RPMI7951 (cell line): ENCODE results near the gene PCDHGB1. TPM values are rescaled to one million over a fixed set of nuclear protein-coding genes. Genes with fewer than 3 reads are reported as not detected.
"Not testable (repeated sequence)": the region's sequence is repeated elsewhere in the genome, so short reads cannot be mapped to it uniquely, and the experiment has no call there.

Experiments used
- DNase-seq: peaks from one replicate; pipeline ENCODE4 v3.0.0-alpha.2; 2012; ENCODE audit warnings: low read depth
- total RNA-seq: library from RNA; depleted of rRNA; stranded (reverse); fragments of >200 nt; shearing (Covaris generic); gene quantifications from 2 replicates; pipeline ENCODE4 v1.2.3, GENCODE V29; 2014; rRNA removed

Gene PCDHGB1
- total RNA-seq, 1 experiment from 2014 or later: 10.6 TPM

- DNase-seq: peak; percentile 62
Observed at GRCh38 chr5:141382469-141383294, 32.8 kb downstream of the PCDHGB1 start, which contains the start of gene PCDHGA7. TSS of gene PCDHGA7 (plus strand) at chr5:141382742. CDS start at chr5:141382900, 158 bp downstream.

GRCh38 chr5:141383345-141383744 is 33.4 kb downstream of the PCDHGB1 start:
- no peak for DNase-seq

- DNase-seq: no peak
Observed at GRCh38 chr5:141384471-141385267, 34.8 kb downstream of the PCDHGB1 start.

DNA sequence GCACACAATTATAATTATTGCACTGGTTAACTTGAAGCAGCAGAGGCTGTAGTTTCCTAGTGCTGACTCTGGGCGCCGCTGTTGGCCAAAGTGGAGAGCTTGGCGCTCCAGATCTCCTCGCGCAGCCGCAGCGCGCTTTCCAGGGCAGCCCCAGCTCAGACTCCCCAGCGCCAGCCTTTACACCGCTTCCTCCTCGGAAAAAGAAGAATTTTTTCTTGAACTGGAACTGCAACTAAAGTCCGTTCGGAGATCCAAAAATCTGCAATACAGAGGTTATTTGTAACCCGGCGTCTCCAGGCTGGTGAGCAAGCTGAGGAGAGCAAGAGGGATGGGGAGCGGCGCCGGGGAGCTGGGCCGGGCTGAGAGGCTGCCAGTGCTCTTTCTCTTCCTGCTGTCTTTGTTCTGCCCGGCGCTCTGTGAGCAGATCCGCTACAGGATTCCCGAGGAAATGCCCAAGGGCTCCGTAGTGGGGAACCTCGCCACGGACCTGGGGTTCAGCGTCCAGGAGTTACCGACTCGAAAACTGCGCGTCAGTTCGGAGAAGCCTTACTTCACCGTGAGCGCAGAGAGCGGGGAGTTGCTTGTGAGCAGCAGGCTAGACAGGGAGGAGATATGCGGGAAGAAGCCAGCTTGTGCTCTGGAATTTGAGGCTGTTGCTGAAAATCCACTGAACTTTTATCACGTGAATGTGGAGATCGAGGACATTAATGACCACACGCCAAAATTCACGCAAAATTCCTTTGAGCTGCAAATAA is 37.8 kb downstream of the PCDHGB1 start, which contains the start of gene PCDHGB4:
Gene PCDHGB4 (plus strand): TSS at position 142 of the 755 bp plus-strand sequence. CDS start 187 bp downstream, at position 329.
- DNase-seq: peak; percentile 58

- DNase-seq: no peak
Observed at GRCh38 chr5:141388661-141389060, 38.8 kb downstream of the PCDHGB1 start.

- no peak for DNase-seq
Observed at GRCh38 chr5:141389153-141390042, 39.5 kb downstream of the PCDHGB1 start.

GRCh38 chr5:141392429-141393198 is 42.7 kb downstream of the PCDHGB1 start, which contains the start of gene PCDHGA8:
TSS of gene PCDHGA8 (plus strand) at chr5:141392633. CDS start at chr5:141392814, 181 bp downstream.
- no peak for DNase-seq

- DNase-seq: no peak
Observed at GRCh38 chr5:141393267-141393666, 43.4 kb downstream of the PCDHGB1 start.

DNA sequence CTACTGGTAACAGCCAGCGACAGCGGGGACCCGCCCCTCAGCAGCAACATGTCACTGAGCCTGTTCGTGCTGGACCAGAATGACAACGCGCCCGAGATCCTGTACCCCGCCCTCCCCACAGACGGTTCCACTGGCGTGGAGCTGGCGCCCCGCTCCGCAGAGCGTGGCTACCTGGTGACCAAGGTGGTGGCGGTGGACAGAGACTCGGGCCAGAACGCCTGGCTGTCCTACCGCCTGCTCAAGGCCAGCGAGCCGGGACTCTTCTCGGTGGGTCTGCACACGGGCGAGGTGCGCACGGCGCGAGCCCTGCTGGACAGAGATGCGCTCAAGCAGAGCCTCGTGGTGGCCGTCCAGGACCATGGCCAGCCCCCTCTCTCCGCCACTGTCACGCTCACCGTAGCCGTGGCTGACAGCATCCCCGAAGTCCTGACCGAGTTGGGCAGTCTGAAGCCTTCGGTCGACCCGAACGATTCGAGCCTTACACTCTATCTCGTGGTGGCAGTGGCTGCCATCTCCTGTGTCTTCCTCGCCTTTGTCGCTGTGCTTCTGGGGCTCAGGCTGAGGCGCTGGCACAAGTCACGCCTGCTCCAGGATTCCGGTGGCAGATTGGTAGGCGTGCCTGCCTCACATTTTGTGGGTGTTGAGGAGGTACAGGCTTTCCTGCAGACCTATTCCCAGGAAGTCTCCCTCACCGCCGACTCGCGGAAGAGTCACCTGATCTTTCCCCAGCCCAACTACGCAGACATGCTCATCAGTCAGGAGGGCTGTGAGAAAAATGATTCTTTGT is 44.7 kb downstream of the PCDHGB1 start:
- DNase-seq: not testable (repeated sequence)

DNA sequence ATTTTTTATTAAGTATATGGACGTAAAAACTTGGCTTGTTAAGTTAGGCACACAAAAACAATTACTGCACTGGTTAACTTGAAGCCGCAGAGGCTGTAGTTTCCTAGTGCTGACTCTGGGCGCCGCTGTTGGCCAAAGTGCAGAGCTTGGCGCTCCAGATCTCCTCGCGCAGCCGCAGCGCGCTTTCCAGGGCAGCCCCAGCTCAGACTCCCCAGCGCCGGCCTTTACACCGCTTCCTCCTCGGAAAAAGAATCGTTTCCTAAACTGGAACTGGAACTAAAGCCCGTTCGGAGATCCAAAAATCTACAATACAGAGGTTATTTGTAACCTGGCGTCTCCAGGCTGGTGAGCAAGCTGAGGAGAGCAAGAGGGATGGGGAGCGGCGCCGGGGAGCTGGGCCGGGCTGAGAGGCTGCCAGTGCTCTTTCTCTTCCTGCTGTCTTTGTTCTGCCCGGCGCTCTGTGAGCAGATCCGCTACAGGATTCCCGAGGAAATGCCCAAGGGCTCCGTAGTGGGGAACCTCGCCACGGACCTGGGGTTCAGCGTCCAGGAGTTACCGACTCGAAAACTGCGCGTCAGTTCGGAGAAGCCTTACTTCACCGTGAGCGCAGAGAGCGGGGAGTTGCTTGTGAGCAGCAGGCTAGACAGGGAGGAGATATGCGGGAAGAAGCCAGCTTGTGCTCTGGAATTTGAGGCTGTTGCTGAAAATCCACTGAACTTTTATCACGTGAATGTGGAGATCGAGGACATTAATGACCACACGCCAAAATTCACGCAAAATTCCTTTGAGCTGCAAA is 48.1 kb downstream of the PCDHGB1 start, which contains the start of gene PCDHGB5:
Gene PCDHGB5 (plus strand): TSS at position 192 of the 796 bp plus-strand sequence. CDS start 181 bp downstream, at position 373.
- peak; percentile 62 for DNase-seq

DNA sequence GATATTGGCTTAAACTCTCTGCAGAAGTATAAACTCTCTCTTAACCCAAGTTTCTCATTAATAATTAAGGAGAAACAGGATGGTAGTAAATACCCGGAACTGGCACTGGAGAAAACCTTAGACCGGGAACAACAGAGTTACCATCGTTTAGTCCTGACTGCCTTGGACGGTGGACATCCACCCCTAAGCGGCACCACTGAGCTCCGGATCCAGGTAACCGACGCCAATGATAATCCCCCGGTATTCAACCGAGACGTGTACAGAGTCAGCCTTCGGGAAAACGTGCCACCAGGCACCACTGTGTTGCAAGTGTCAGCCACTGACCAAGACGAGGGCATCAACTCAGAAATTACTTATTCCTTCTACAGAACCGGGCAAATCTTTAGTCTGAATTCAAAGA is 48.7 kb downstream of the PCDHGB1 start:
- DNase-seq: no peak

DNA sequence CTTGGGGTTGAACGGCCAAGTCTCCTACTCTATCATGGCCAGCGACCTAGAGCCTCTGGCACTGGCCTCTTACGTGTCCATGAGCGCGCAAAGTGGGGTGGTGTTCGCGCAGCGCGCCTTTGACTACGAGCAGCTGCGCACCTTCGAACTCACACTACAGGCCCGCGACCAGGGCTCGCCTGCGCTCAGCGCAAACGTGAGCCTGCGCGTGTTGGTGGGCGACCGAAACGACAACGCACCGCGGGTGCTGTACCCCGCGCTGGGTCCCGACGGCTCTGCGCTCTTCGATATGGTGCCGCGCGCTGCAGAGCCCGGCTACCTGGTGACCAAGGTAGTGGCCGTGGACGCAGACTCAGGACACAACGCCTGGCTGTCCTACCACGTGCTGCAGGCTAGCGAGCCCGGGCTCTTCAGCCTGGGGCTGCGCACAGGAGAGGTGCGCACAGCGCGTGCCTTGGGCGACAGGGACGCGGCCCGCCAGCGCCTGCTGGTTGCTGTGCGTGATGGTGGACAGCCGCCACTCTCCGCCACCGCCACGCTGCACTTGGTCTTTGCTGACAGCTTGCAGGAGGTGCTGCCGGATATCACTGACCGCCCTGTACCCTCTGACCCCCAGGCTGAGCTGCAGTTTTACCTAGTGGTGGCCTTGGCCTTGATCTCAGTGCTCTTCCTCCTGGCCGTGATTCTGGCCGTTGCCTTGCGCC is 49.8 kb downstream of the PCDHGB1 start:
- no peak for DNase-seq

Other genes with a start within 250 kb of the PCDHGB1 start
- 0.12 and 0.20 TPM in 2 replicates for gene PCDHB3, start 249.6 kb upstream of the PCDHGB1 start, total RNA-seq
- gene PCDHB4, start 228.3 kb upstream of the PCDHGB1 start, total RNA-seq: under 0.01 and 0.12 TPM in 2 replicates
- gene PCDHB5, start 214.9 kb upstream of the PCDHGB1 start, total RNA-seq: 0.59 and 0.60 TPM in 2 replicates
- gene PCDHB6, start 200.0 kb upstream of the PCDHGB1 start, total RNA-seq: 0.20 and 0.24 TPM in 2 replicates
- 0.39 and 0.48 TPM in 2 replicates for gene PCDHB7, start 177.5 kb upstream of the PCDHGB1 start, total RNA-seq
- gene PCDHB8, start 172.3 kb upstream of the PCDHGB1 start, total RNA-seq: 0.10 and 0.12 TPM in 2 replicates
- 2.0 and 2.1 TPM in 2 replicates for gene PCDHB16, start 167.7 kb upstream of the PCDHGB1 start, total RNA-seq
- gene PCDHB9, start 162.9 kb upstream of the PCDHGB1 start, total RNA-seq: 0.10 and 0.24 TPM in 2 replicates
- 0.60 and 0.78 TPM in 2 replicates for gene PCDHB10, start 157.7 kb upstream of the PCDHGB1 start, total RNA-seq
- gene PCDHB11, start 150.5 kb upstream of the PCDHGB1 start, total RNA-seq: 0.12 and 0.20 TPM in 2 replicates
- 0.36 and 0.88 TPM in 2 replicates for gene PCDHB12, start 141.4 kb upstream of the PCDHGB1 start, total RNA-seq
- gene PCDHB13, start 136.2 kb upstream of the PCDHGB1 start, total RNA-seq: 2.5 and 2.6 TPM in 2 replicates
- gene PCDHB14, start 126.8 kb upstream of the PCDHGB1 start, total RNA-seq: 0.72 and 0.88 TPM in 2 replicates
- gene PCDHB15, start 104.7 kb upstream of the PCDHGB1 start, total RNA-seq: 1.6 and 2.0 TPM in 2 replicates
- 0.48 TPM in 1 of 2 replicates, not detected in the other for gene SLC25A2, start 46.0 kb upstream of the PCDHGB1 start, total RNA-seq
- gene TAF7, start 29.3 kb upstream of the PCDHGB1 start, total RNA-seq: 36.0 and 50.9 TPM in 2 replicates
- 3.3 and 3.7 TPM in 2 replicates for gene PCDHGA1, start 19.6 kb upstream of the PCDHGB1 start, total RNA-seq
- 6.8 and 7.0 TPM in 2 replicates for gene PCDHGA2, start 11.3 kb upstream of the PCDHGB1 start, total RNA-seq
- 0.12 and 0.39 TPM in 2 replicates for gene PCDHGA3, start 6.3 kb upstream of the PCDHGB1 start, total RNA-seq
- gene PCDHGA4, start 4.9 kb downstream of the PCDHGB1 start, total RNA-seq: 3.8 and 4.8 TPM in 2 replicates
- gene PCDHGB2, start 9.9 kb downstream of the PCDHGB1 start, total RNA-seq: 4.6 and 6.0 TPM in 2 replicates
- gene PCDHGA5, start 14.1 kb downstream of the PCDHGB1 start, total RNA-seq: 1.5 and 1.8 TPM in 2 replicates
- gene PCDHGB3, start 20.1 kb downstream of the PCDHGB1 start, total RNA-seq: 1.1 and 1.6 TPM in 2 replicates
- 1.3 and 1.8 TPM in 2 replicates for gene PCDHGA6, start 23.8 kb downstream of the PCDHGB1 start, total RNA-seq
- 4.6 and 5.5 TPM in 2 replicates for gene PCDHGA7, start 32.6 kb downstream of the PCDHGB1 start, total RNA-seq
- 12.0 and 12.7 TPM in 2 replicates for gene PCDHGB4, start 37.6 kb downstream of the PCDHGB1 start, total RNA-seq
- 1.6 and 1.9 TPM in 2 replicates for gene PCDHGA8, start 42.5 kb downstream of the PCDHGB1 start, total RNA-seq
- gene PCDHGB5, start 47.8 kb downstream of the PCDHGB1 start, total RNA-seq: 18.6 and 19.8 TPM in 2 replicates
- 0.88 and 1.1 TPM in 2 replicates for gene PCDHGA9, start 52.7 kb downstream of the PCDHGB1 start, total RNA-seq
- gene PCDHGB6, start 57.9 kb downstream of the PCDHGB1 start, total RNA-seq: 0.84 and 0.88 TPM in 2 replicates
- gene PCDHGA10, start 62.9 kb downstream of the PCDHGB1 start, total RNA-seq: 0.78 and 0.84 TPM in 2 replicates
- 0.29 and 0.48 TPM in 2 replicates for gene PCDHGB7, start 67.6 kb downstream of the PCDHGB1 start, total RNA-seq
- gene PCDHGA11, start 71.0 kb downstream of the PCDHGB1 start, total RNA-seq: 7.0 and 8.1 TPM in 2 replicates
- 19.9 and 23.5 TPM in 2 replicates for gene PCDHGA12, start 80.4 kb downstream of the PCDHGB1 start, total RNA-seq
- 75.6 and 81.8 TPM in 2 replicates for gene PCDHGC3, start 125.9 kb downstream of the PCDHGB1 start, total RNA-seq
- 0.78 and 1.1 TPM in 2 replicates for gene PCDHGC4, start 134.9 kb downstream of the PCDHGB1 start, total RNA-seq
- gene PCDHGC5, start 139.0 kb downstream of the PCDHGB1 start, total RNA-seq: 1.1 and 1.2 TPM in 2 replicates